Stimulated activated CD8-positive, alpha-beta memory T cell treated with anti-CD3 and anti-CD28 coated beads, Interleukin-7, amount 100 ng/mL, for 4 hours (primary cell): ENCODE results near the gene HEPH.
"Not testable (repeated sequence)": the region's sequence is repeated elsewhere in the genome, so short reads cannot be mapped to it uniquely, and the experiment has no call there.

Source experiments
- DNase-seq, 2 donors: peaks; one replicate each; pipeline ENCODE4 v3.0.0-alpha.2; 2020; ENCODE audit warnings: low read depth in 2 of 2

Gene HEPH, protein sequence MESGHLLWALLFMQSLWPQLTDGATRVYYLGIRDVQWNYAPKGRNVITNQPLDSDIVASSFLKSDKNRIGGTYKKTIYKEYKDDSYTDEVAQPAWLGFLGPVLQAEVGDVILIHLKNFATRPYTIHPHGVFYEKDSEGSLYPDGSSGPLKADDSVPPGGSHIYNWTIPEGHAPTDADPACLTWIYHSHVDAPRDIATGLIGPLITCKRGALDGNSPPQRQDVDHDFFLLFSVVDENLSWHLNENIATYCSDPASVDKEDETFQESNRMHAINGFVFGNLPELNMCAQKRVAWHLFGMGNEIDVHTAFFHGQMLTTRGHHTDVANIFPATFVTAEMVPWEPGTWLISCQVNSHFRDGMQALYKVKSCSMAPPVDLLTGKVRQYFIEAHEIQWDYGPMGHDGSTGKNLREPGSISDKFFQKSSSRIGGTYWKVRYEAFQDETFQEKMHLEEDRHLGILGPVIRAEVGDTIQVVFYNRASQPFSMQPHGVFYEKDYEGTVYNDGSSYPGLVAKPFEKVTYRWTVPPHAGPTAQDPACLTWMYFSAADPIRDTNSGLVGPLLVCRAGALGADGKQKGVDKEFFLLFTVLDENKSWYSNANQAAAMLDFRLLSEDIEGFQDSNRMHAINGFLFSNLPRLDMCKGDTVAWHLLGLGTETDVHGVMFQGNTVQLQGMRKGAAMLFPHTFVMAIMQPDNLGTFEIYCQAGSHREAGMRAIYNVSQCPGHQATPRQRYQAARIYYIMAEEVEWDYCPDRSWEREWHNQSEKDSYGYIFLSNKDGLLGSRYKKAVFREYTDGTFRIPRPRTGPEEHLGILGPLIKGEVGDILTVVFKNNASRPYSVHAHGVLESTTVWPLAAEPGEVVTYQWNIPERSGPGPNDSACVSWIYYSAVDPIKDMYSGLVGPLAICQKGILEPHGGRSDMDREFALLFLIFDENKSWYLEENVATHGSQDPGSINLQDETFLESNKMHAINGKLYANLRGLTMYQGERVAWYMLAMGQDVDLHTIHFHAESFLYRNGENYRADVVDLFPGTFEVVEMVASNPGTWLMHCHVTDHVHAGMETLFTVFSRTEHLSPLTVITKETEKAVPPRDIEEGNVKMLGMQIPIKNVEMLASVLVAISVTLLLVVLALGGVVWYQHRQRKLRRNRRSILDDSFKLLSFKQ

DNA sequence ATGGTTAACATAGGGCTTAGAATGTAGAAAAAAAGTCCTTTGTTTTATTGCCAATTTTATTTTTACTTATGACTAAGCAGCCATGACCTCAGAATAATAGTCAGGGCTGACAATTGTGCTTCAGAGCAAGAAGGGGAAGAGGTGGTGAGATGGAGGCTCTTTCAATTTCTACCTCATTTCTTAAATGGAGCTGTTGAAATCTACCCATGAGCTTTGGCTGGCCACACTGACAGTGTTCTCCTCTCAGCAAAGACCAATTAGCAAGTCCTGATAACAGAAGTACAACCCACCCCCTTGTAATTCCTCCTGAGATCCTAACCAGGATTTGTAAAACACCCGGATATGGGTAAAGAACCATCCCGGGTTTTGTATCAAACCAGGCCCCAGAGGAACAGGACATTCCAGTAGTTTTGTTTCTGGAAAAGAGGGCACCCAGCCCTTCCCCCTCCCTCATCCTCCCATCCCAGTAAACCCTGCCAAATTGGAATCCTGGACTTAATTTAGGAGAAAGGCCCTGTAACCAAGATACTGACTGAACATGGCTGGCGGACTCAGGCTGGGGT is at the start of gene HEPH:
TSS of gene HEPH (plus strand) at position 399 of the 563 bp plus-strand sequence. CDS start 6,324 bp downstream, outside the sequence.
- no peak for DNase-seq

DNA sequence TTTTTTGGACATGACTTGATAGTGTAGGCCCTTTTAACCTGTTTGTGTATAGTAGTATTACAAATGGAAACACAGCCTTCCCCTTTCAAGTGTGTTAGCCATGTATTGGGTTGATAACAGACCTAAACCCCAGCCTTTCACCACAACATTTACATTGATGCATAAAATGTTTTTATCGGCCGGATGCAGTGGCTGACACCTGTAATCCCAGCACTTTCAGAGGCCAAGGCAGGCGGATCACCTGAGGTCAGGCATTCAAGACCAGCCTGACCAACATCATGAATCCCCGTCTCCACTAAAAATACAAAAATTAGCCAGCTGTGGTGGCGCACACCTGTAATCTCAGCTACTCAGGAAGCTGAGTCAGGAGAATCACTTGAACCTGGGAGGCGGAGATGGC is 45.3 kb upstream of the HEPH start:
- not testable (repeated sequence) for DNase-seq

DNA sequence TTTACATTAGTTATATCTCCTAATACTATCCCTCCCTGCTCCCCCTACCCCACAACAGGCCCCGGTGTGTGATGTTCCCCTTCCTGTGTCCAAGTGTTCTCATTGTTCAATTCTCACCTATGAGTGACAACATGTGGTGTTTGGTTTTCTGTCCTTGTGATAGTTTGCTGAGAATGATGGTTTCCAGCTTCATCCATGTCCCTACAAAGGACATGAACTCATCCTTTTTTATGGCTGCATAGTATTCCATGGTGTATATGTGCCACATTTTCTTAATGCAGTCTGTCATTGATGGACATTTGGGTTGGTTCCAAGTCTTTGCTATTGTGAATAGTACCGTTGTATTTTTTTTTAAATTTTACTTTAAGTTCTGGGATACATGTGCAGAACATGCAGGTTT is 42.7 kb upstream of the HEPH start:
- DNase-seq: not testable (repeated sequence)

DNA sequence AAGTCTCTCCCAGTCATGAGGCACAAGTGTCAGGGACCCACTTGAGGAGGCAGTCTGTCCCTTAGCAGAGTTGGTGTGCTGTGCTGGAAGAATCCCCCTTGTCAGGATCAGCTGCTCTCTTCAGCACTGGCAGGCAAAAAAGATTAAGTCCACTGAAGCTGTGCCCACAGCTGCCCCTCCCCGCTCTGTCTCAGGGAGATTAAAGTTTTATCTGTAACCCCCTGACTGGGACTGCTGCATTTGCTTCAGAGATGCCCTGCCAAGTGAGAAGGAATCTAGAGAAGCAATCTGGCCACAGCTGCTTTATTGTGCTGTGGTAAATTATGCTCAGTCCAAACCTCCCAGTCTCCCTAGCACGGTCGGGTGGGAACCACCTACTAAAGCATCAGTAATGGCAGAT is 37.4 kb upstream of the HEPH start:
- DNase-seq: no peak

DNA sequence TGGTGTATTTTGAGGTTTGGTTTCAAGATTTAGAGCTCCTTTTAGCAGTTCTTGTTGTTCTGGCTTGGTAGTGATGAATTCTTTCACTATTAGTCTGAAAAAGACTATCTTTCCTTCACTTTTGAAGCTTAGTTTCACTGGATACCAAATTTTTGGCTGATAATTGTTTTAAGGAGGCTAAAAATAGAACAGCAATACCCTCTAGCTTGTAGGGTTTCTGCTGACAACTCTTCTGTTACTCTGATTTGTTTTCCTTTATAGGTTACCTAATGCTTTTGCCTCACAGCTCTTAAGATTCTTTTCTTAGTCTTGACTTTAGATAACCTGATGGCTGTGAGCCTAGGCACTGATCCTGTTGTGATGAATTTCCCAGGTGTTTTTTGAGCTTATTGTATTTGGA is 33.6 kb upstream of the HEPH start:
- DNase-seq: no peak

DNA sequence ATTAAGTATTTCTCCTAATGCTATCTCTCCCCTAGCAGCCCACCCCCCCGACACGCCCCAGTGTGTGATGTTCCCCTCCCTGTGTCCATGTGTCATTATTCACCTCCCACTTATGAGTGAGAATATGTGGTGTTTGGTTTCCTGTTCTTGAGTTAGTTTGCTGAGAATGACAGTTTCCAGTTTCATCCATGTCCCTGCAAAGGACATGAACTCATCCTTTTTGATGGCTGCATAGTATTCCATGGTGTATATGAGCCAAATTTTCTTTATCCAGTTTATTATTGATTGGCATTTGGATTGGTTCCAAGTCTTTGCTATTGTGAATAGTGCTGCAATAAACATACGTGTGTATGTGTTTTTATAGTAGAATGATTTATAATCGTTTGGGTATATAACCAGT is 28.8 kb upstream of the HEPH start:
- not testable (repeated sequence) for DNase-seq

DNA sequence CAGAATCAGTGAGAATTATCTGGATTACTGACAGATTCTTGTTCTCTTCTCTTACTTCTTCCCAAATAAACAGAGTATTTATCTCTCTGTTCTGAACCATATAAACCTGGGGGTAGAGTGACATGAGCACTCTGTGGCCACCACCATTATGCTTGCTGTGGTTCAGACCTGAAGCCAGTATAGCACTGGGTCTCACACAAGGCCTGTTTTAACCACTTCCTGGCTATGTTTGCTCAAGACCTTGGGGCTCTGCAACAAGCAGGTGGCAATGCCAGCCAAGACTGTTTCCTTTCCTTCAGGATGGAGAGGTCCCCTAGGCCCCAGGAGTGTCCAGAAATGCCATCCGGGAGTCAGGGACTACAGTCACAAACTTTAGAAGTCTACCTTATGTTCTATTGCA is 21.7 kb upstream of the HEPH start:
- no peak for DNase-seq

DNA sequence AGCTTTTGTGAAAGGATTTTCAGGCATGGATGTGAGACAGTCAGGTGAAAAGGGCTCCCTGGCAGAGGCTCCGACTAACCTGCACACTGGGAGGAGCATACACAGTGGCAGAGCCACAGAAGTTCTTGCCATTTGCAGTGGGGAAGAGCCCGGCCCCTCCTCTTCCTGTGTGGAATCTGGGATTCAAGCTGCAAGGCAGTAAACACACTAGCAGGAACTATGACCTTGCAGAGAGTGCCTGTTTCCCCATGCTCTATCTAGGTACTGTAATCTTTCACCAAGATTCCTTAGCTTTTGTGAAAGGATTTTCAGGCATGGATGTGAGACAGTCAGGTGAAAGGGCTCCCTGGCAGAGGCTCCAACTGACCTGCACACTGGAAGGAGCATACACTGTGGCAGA is 19.8 kb upstream of the HEPH start:
- DNase-seq: no peak

DNA sequence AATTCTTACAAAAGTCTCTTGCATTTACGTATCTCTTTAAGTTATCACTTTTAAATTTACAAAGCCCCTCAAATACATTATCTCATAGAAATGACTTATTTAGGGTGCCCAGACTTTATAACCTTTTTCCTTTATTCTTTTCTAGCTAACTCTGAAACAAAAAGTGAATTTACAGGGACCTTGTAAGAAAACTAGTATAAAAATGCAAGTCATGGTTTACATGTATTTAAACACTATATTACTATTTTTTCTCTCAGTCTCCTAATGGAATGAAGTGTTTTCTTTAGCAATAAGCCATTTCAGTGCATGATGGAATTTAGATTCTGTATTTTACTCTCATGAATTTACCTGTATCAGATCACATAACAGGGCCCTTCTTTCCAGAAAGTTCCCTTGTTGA is 14.5 kb upstream of the HEPH start:
- no peak for DNase-seq

DNA sequence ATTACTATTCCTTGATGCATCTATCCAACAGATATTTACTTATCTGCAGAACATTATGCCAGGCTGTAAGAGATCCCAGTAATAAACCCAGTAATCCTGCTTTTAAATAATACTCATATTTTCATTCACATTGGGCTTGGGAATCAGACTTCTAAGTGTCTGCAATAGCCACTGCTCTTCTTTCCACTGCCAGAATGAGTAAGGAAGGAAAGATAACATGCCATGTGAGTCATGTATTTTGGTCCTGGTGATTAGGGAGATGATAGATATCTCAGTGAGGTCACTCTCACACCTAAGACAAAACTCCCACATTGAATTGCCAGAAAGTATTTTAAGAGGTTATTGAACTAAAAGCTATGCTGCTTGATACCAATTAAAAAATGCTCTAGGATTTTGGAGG is 13.9 kb upstream of the HEPH start:
- DNase-seq: no peak

DNA sequence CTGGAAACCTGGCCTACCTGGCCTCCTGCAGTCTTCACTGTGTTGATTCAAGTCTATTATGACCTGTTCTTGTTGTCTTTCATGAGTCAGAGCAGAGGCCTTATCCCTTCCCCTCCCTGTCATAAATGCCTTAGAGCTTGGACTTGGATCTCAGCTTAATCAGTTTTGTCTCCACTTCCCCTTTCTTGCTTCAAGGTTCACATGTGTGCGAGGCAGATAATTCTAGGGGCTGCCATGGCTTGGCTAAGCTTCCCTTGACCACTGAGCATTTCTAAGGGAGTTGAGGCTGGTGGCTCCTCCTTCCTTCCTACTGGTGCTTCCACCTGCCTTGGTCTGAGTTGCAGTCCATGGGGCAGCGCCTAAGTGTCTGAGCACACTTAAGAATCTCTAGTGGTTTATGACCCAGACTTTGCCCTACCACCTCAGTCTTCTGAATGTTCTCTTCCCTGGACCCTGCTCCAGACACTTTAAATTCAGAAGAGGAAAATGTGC is 1.7 kb upstream of the HEPH start:
- DNase-seq: no peak

DNA sequence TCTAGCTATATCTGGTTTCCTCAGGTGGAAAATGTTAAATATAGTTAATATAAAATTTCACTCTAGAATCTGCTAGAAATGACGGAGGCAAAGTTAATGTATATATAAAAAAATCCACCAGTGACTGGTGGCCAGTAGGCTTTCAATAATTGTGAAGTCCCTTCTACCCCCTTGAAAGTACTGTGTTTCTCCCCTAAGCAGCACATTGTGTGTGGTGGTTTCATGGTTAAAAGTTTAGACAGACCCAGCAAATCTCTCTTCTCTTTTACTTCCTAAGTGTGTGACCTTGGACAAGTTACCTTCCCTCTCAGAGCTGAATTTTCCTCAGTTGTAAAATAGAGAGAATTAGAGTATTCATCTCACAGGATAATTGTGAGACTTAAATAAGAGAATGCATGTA is 600 bp upstream of the HEPH start:
- no peak for DNase-seq

DNA sequence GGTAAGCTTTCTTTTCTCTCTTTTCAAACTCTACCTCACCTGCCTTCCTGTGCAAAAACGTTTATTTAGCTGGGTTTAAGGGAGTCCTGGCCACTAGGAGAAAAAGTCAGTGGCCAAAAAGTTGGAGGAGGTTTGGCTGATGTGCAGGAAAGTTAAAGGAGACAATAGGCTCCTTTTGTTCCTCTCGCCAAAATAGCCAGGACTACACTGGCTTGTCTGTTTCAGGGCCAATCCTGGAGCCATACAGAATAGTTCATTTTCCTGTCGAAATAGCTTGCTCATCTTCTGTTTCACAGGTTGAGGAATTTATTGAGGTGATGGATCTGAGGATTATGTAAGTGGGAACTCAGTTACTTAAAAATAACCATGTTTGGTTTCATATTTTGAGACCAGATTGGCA is 423 bp downstream of the HEPH start:
- DNase-seq: no peak

DNA sequence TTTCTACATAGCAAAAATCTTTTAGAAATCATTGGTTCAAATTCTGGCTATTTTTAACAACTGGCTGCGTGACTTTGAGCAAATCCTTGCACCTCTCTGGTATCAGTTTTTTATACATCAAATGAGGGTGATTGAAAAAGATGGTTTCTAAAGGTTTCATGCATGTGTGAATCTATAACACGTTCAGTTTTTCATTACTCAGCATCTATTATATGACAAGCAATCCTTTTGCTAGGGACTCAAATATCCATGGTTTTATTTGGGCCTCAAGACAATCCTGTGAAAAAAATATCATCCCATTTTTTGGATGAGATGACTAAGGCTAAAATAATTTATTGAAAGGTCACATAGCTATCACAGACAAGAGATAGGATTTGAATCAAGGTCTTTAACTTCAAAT is 884 bp downstream of the HEPH start:
- DNase-seq: no peak

DNA sequence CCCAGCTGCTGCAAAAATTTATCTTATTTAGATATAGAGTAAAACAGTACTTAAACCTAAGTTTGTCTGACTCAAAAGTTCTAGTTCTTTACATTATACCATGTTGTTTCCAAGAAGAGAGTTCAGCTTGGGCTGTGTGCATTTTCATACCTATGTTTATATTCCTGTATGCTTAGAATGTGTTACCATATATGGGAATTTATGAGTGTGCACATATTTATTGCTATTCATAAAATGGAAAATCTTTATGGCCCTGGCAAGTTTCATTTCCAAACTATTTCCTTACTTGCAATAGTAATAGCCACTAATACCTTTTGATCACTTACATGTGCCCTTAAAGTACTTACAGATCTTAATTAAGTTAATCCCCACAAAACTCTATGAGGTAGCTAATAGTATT is 2.6 kb downstream of the HEPH start:
- DNase-seq: no peak

DNA sequence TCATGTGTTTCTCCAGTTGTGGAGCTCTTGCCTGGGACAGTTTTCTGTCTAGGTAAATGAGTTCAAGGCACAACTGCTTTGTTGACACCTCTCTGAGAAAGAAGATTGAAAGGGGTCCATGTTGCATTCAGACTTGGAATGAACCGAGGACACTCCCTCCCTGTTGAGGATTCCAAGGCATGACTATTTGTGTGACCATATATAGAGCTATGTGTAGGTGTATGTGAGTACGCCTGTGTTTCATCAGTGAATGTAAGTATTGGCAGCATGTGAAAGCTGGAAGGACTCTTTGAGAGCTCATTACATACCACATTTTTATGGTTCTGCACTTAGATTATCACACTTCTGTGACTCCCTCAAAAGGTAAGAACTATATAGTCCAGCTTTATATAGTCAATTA is 3.4 kb downstream of the HEPH start:
- no peak for DNase-seq

DNA sequence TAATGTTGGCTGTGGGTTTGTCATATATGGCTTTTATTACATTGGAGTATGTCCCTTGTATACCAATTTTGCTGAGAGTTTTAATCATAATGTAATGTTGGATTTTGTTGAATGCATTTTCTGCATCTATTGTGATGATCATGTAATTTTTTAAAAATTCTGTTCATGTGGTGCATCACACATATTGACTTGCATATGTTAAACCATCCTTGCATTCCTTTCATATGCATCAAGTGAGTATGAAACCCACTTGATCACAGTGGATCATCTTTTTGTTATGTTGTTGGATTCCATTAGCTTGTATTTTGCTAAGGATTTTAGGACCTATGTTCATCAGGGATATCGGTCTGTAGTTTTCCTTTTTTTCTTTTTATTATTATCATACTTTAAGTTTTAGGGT is 12.1 kb downstream of the HEPH start:
- DNase-seq: no peak

DNA sequence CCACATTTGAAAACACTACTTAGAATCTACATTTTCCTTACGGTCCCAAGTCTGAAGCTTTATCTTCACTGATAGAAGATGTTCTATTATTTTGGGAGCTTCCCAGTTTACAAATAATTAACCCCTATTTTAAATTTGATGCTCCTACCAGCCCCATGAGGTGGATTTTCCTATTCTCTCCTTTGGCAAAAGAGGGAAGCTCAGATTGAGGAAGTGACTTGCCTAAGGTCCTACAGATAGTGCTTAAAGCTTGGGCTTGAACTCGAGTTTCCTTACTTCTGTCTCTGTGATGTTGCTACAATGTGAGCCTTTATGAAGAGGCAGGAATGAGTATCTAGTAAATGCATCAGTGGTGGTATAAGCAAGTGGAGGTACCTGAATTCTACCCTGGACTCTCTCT is 27.5 kb downstream of the HEPH start:
- DNase-seq: no peak

DNA sequence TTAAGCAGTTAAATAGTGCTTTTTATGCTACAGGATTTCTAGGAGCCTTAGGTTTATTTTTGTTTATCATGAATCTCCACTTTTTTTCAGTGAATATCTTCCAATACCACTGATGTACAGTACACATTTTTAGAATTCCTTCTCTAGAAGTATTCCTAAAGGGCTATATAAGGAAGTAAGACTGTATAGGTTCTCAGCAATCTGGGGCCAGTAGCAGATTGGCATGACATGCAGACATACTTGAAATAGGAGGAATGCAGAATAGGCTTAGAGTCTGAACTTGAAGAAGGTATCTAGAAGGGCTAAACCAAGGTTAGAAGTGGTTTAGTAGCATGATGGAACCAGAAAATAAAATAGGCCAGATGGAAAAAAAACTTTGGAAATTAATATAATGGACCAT is 29.8 kb downstream of the HEPH start:
- DNase-seq: no peak

DNA sequence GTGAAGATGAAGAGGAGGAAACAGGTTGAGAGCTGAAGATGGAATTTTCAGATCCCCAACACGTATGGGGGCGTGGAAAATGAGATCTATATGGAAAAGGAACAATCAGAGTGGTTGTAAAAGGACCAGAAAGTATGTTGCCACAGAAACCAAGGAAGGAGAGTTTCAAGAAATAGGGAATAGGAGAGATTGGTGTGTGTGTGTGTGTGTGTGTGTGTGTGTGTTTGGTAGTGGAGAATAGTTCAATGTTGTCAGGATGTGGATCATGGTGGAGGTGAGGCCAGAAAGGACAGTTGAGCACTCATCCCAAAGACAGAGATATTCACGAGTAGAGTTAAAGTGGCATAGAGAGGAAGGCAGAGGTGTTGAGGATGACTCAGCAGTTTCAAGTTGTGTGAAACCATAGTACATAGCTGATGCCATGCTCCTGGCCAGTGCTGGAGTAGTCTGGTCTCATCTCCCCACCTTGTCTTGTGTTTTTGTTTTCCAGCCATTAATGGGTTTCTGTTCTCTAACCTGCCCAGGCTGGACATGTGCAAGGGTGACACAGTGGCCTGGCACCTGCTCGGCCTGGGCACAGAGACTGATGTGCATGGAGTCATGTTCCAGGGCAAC is 36.1 kb downstream of the HEPH start:
- no peak for DNase-seq
